GM12891 (cell line): ENCODE measurements around the gene ZNF865.

Experiments
- POLR2A ChIP-seq: IDR thresholded peaks from 2 replicates; pipeline ENCODE4 v1.6.1; 2011; ENCODE audit warnings: low read depth, low read length, control low read depth
- POLR2AphosphoS5 ChIP-seq: IDR thresholded peaks from 2 replicates; pipeline ENCODE4 v1.6.1; 2011; ENCODE audit warnings: low read depth, low read length, control low read depth
- TAF1 ChIP-seq: IDR thresholded peaks from 2 replicates; pipeline ENCODE4 v1.6.1; 2011; ENCODE audit warnings: low read depth, low read length, control low read depth

DNA sequence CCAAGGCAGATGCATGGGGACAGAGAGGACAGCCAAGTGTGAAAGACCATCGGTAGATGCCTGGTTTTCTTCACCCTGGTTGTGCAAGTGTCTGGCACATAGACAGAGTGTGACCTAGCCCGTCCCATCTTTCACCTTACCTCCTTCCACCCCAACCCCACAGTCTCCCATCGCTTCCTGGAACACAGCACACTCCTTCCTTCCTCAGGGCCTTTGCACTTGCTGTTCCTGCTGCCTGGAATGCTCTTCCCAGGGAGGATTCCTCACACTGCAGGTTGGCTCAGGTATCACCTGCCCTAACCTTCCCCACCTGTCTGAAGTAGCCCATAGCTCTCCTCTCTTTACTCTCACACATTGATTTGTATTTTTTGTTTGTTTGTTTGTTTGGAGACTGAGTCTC, 9.1 kb upstream of the ZNF865 start:
- TF ChIP-seq POLR2AphosphoS5 (no peak), POLR2A (no peak), TAF1 (no peak)
